Gastroesophageal sphincter (tissue), 3 donors: Measurements from ENCODE around the gene MYL12B.

Experiments used
- CTCF ChIP-seq, 4 experiments: fragments of 200-600 bp in 2 of 4; fragments of 450-650 bp in 2 of 4; sonication (generic) in 1 of 4; IDR thresholded peaks; one replicate each; pipeline ENCODE4 v1.5.1; 2017 to 2019; ENCODE audit warnings: antibody characterized with exemption in 4 of 4, mild to moderate bottlenecking in 2 of 4, moderate library complexity in 2 of 4
- EP300 ChIP-seq: sonication (generic); formaldehyde crosslinking; IDR thresholded peaks from one replicate; pipeline ENCODE4 v1.6.1; 2017; ENCODE audit warnings: antibody characterized with exemption, mild to moderate bottlenecking
- POLR2A ChIP-seq, 2 donors: fragments of 450-650 bp; IDR thresholded peaks; one replicate each; pipeline ENCODE4 v1.6.1; 2017; ENCODE audit warnings: antibody characterized with exemption in 2 of 2, mild to moderate bottlenecking in 2 of 2, moderate library complexity in 1 of 2
- POLR2AphosphoS5 ChIP-seq: sonication (generic); formaldehyde crosslinking; IDR thresholded peaks from one replicate; pipeline ENCODE4 v1.6.1; 2017; ENCODE audit warnings: antibody characterized with exemption

DNA sequence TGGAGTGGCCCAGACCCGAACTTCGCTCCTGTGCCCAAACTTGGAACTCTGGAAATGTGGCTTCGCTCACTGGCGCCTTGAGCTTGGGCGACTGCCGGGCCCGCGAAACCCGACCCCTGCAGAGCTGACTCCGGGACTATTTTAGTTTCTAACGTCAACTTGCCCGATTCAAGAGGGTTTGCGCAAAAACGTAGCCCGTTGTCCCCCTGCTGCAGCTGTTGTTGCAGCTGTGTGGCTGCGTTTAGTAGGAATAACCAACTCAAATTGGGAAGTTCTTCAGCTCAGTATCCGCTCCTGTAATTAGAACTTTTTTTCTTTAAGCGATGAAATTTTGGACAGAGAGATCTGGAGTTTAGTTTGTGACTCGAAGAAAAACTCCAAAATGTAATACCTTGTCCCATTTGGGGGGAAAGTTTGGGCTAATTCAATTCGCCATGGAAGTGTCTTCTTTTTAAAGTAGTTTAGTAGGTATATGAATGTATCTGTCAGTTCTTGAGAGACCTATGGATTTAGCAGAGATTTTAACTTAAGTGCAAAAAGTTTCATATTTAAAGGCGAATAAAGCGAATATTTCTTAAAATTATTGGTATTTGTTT, 13.8 kb upstream of the MYL12B start:
- TF ChIP-seq EP300 (no peak), CTCF (IDR thresholded peaks at IDR 0.05) (no peak), POLR2A (IDR thresholded peaks at IDR 0.05) (no peak), POLR2AphosphoS5 (no peak)
